HepG2 (cell line): ENCODE results near the gene CPXM2.

Source experiments
- CTCF ChIP-seq: sonication (generic); formaldehyde crosslinking; IDR thresholded peaks from 2 replicates; pipeline ENCODE4 v1.5.0; 2020; ENCODE audit warnings: mild to moderate bottlenecking, missing genetic modification reagents, moderate library complexity
- ELK4 ChIP-seq: sonication (generic); formaldehyde crosslinking; IDR thresholded peaks from 2 replicates; pipeline ENCODE4 v1.9.0; 2021; ENCODE audit warnings: missing genetic modification reagents, borderline replicate concordance
- EP300 ChIP-seq, 3 experiments: sonication (generic) in 1 of 3; formaldehyde crosslinking in 1 of 3; IDR thresholded peaks; 2 replicates each; pipeline versions ENCODE4 v1.5.1 to v1.6.1; 2011 to 2020; ENCODE audit warnings: low read depth in 2 of 3, low read length in 2 of 3, borderline replicate concordance in 1 of 3, improper control_type of control experiment in 1 of 3, mild to moderate bottlenecking in 1 of 3, missing genetic modification reagents in 1 of 3, moderate library complexity in 1 of 3
- FOXJ3 ChIP-seq: sonication (generic); formaldehyde crosslinking; IDR thresholded peaks from 2 replicates; pipeline ENCODE4 v1.4.0; 2020; ENCODE audit warnings: missing genetic modification reagents, mild to moderate bottlenecking, borderline replicate concordance
- GTF2F1 ChIP-seq: fragments of 150-350 bp; IDR thresholded peaks from 2 replicates; pipeline ENCODE4 v1.6.1; 2014; ENCODE audit warnings: low read length
- HCFC1 ChIP-seq: fragments of 150-350 bp; IDR thresholded peaks from 2 replicates; pipeline ENCODE4 v1.6.1; 2014; ENCODE audit warnings: low read depth, low read length
- HDAC2 ChIP-seq: sonication (generic); formaldehyde crosslinking; IDR thresholded peaks from 2 replicates; pipeline ENCODE4 v1.4.0; 2020; ENCODE audit warnings: missing genetic modification reagents
- NONO ChIP-seq, 2 experiments: fragments of 450-650 bp in 1 of 2; sonication (generic) in 1 of 2; formaldehyde crosslinking in 1 of 2; IDR thresholded peaks in 1 of 2; conservative IDR thresholded peaks in 1 of 2; 2 replicates each; pipeline versions ENCODE4 v1.6.1 to v1.8.0; 2017 to 2022; ENCODE audit warnings: mild to moderate bottlenecking in 1 of 2, missing genetic modification reagents in 1 of 2, moderate library complexity in 1 of 2
- ZNF354B ChIP-seq: sonication (generic); formaldehyde crosslinking; IDR thresholded peaks from 2 replicates; pipeline ENCODE4 v1.8.0; 2022; ENCODE audit warnings: mild to moderate bottlenecking, missing genetic modification reagents
- ZNF562 ChIP-seq: sonication (generic); formaldehyde crosslinking; IDR thresholded peaks from 2 replicates; pipeline ENCODE4 v1.8.0; 2022; ENCODE audit warnings: missing genetic modification reagents, borderline replicate concordance
- ZNF570 ChIP-seq: sonication (generic); formaldehyde crosslinking; IDR thresholded peaks from 2 replicates; pipeline ENCODE4 v1.4.0; 2020; ENCODE audit warnings: mild to moderate bottlenecking, missing genetic modification reagents, borderline replicate concordance
- ZNF780A ChIP-seq: sonication (generic); formaldehyde crosslinking; IDR thresholded peaks from 2 replicates; pipeline ENCODE4 v1.8.0; 2022; ENCODE audit warnings: mild to moderate bottlenecking, missing genetic modification reagents, moderate library complexity

GRCh38 chr10:123868038-123869019, 23.3 kb downstream of the CPXM2 start:
- TF ChIP-seq GTF2F1 (no peak), CTCF (CRISPR knock-in tag) (no peak), HDAC2 (CRISPR knock-in tag) (no peak), EP300 (IDR thresholded peaks at IDR 0.05; ENCODE audit: low read depth in 2 of 2, low read length in 2 of 2) (no peak), EP300 (CRISPR knock-in tag; IDR thresholded peaks at IDR 0.05; ENCODE audit: borderline replicate concordance) (no peak), ZNF562 (no peak), ZNF780A (no peak), FOXJ3 (no peak), NONO (IDR thresholded peaks at IDR 0.05) (no peak), NONO (CRISPR knock-in tag; conservative IDR thresholded peaks at IDR 0.05) (no peak), ZNF570 (CRISPR knock-in tag) (no peak), ZNF354B (CRISPR knock-in tag) (no peak), HCFC1 (no peak), ELK4 (CRISPR knock-in tag) (no peak)
